GM12878 (cell line): ENCODE measurements around the gene B4GALT3. TPM values are rescaled to one million over a fixed set of nuclear protein-coding genes. Genes with fewer than 3 reads are reported as not detected.
A peak's percentile ranks its signal among the peaks of the same experiment; 100 is the strongest.

Experiments
- ATAC-seq: fragments of 200-7000 bp; cut with Tn5 transposase; 3 replicates; pipeline ENCODE4 v1.9.1; 2020; ENCODE audit warnings: mild to moderate bottlenecking, moderate library complexity
- BruUV-seq: library from RNA; stranded (reverse); fragments of 400-500 nt; replicated peaks from 2 replicates; lab custom pipeline; 2021; lab: Mats Ljungman, UMichigan
- CTCF ChIA-PET: fragments of 300-600 bp; sonication (Branson Sonifier 250); formaldehyde crosslinking; extraction: SDS; loops from one replicate; lab custom pipeline; 2021; ENCODE audit warnings: inconsistent platforms; lab: Yijun Ruan, JAX
- POLR2A ChIA-PET: fragments of 350-600 bp; formaldehyde crosslinking; extraction: SDS; loops from one replicate; lab custom pipeline; 2021; ENCODE audit warnings: inconsistent platforms; lab: Charles Lee
- RAD21 ChIA-PET: fragments of 300-600 bp; sonication (Branson Sonifier 250); formaldehyde crosslinking; loops from one replicate; lab custom pipeline; 2023; ENCODE audit warnings: antibody characterized with exemption; ENCODE audit not compliant: unreplicated experiment; lab: Charles Lee
- SMC1A ChIA-PET: fragments of 300-600 bp; sonication (Branson Sonifier 250); formaldehyde crosslinking; loops from one replicate; lab custom pipeline; 2023; ENCODE audit not compliant: unreplicated experiment, uncharacterized antibody; lab: Charles Lee
- DNase-seq: peaks from one replicate; pipeline ENCODE4 v3.0.0-alpha.2; 2011; ENCODE audit warnings: low read depth, low spot score
- FAIRE-seq: peaks from 3 replicates; lab custom pipeline; 2011; peaks lifted over from hg19 to GRCh38; lab: Jason Lieb, UNC
- H2AFZ ChIP-seq: 2 replicates; pipeline ENCODE4 v1.6.0; 2011; ENCODE audit warnings: low read depth, low read length, control low read depth; ENCODE audit not compliant: control insufficient read depth
- H3K27ac ChIP-seq: 2 replicates; pipeline ENCODE4 v1.5.1; 2011; ENCODE audit warnings: control low read depth; ENCODE audit not compliant: control insufficient read depth, insufficient read depth
- H3K27me3 ChIP-seq, 2 experiments: replicated peaks in 1 of 2; 2 replicates each; pipeline versions ENCODE4 v1.6.0 to v1.6.1; 2011; ENCODE audit warnings: low read length in 1 of 2; ENCODE audit not compliant: control insufficient read depth in 2 of 2, insufficient read depth in 2 of 2
- H3K36me3 ChIP-seq, 2 experiments: 2 replicates each; pipeline ENCODE4 v1.5.1; 2011; ENCODE audit warnings: low read length in 1 of 2; ENCODE audit not compliant: control insufficient read depth in 2 of 2, insufficient read depth in 2 of 2
- H3K4me1 ChIP-seq: 2 replicates; pipeline ENCODE4 v1.6.1; 2011; ENCODE audit warnings: mild to moderate bottlenecking, low read length, moderate library complexity, mixed read lengths; ENCODE audit not compliant: control insufficient read depth, insufficient read depth
- H3K4me2 ChIP-seq: 2 replicates; pipeline ENCODE4 v1.6.0; 2011; ENCODE audit warnings: control low read depth; ENCODE audit not compliant: control insufficient read depth, insufficient read depth
- H3K4me3 ChIP-seq: fragments of 200-600 bp; sonication (generic); 2 replicates; pipeline ENCODE4 v1.5.1; 2016
- H3K79me2 ChIP-seq: 2 replicates; pipeline ENCODE4 v1.6.0; 2011; ENCODE audit warnings: low read length; ENCODE audit not compliant: control insufficient read depth, insufficient read depth
- H3K9ac ChIP-seq: 2 replicates; pipeline ENCODE4 v1.8.0; 2011; ENCODE audit warnings: low read length, control low read depth, mixed read lengths; ENCODE audit not compliant: control insufficient read depth, insufficient read depth
- H3K9me3 ChIP-seq: replicated peaks from 3 replicates; pipeline ENCODE4 v1.5.1; 2011; ENCODE audit warnings: mild to moderate bottlenecking, low read length; ENCODE audit not compliant: control insufficient read depth, insufficient read depth
- H4K20me1 ChIP-seq: 2 replicates; pipeline ENCODE4 v1.6.0; 2011; ENCODE audit not compliant: control insufficient read depth, insufficient read depth
- CREM ChIP-seq: IDR thresholded peaks from 2 replicates; pipeline ENCODE4 v1.6.1; 2014; ENCODE audit warnings: antibody characterized with exemption, low read depth
- ETV6 ChIP-seq, 2 experiments: fragments of 450-650 bp in 1 of 2; IDR thresholded peaks in 1 of 2; conservative IDR thresholded peaks in 1 of 2; 2 replicates each; pipeline ENCODE4 v1.6.1; 2014; ENCODE audit warnings: antibody characterized with exemption in 1 of 2, borderline replicate concordance in 1 of 2, low read depth in 1 of 2, mild to moderate bottlenecking in 1 of 2, moderate library complexity in 1 of 2
- WGBS: methylation state at CpG from one replicate; pipeline ENCODE4 v1.1.6; 2016; ENCODE audit warnings: low lambda C conversion rate; ENCODE audit not compliant: insufficient replicate concordance, insufficient coverage; ENCODE audit errors: missing lambda C conversion rate; 5-methylcytosine and 5-hydroxymethylcytosine counted together
- in situ Hi-C: fragments of 300-500 bp; cut with MboI; formaldehyde crosslinking; loops from 9 replicates; pipeline ENCODE4 v1.14.3; 2018; ENCODE audit warnings: mixed read lengths
- intact Hi-C: fragments of 100-400 bp; cut with micrococcal nuclease; formaldehyde crosslinking; loops from one replicate; pipeline ENCODE4 v1.14.2; 2022; ENCODE audit not compliant: unreplicated experiment
- polyA plus RNA-seq, 11 experiments: library from polyadenylated mRNA; depleted of rRNA in 4 of 11; unstranded in 6 of 11; stranded (reverse) in 5 of 11; fragments of >200 nt; fragmentation: Nextera tagmentation in 4 of 11; fragmentation: Illumina TruSeq in 1 of 11; extraction: Ambion mirVana in 4 of 11; extraction: Trizol in 1 of 11; gene quantifications; 1 replicate in 1 of 11; 2 replicates in 10 of 11; pipeline versions ENCODE4 v1.2.1 to v1.2.3, GENCODE V29; 2011 to 2016; ENCODE audit warnings: inconsistent platforms in 2 of 11, missing spikeins in 2 of 11, low read depth in 1 of 11
- total RNA-seq, 4 experiments: library from RNA; depleted of rRNA in 3 of 4; stranded (reverse); fragments of >200 nt in 3 of 4; fragmentation: Illumina TruSeq in 1 of 4; extraction: Trizol in 1 of 4; gene quantifications; 2 replicates each; pipeline versions ENCODE4 v1.2.1 to v1.2.3, GENCODE V29; 2013 to 2021
- TF ChIP-seq, protein P1 (sequence below): fragments of 450-650 bp; IDR thresholded peaks from 2 replicates; pipeline ENCODE4 v1.6.1; 2017; ENCODE audit warnings: mild to moderate bottlenecking, moderate library complexity

B4GALT3 gene
- total and polyA plus RNA-seq, 10 of the 15 experiments (the other 5 are each of a cell fraction or from before 2014, with no cell fraction given), result 27.1 to 58.9 (median 42.6) TPM

DNA sequence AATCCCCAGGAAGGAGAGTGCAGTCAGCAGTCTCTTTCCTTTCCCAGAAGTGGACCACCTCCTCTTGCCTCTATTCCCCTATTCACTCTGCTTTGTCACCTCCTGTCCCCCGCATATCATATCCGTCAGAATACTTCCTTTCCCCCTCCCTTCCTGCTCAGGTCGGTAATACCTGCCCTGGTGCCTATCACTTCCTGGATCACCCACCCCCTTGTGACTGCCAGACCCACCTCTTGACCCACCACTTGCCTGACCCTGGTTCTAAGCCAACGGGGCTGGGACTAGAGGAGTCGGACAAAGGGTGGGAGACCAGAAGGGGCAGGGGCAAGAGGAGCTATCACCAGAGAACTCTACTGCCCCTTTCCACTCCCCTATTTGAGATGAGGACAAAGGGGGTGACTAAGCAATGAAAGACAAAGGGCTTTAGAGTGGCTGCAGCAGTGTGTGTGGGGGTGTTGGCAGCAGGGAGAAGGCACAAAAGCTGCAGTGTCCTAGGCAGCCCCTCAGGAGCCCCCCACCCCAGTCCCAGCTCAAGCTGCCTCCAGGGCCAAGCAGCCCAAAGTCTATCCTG, 23.2 kb upstream of the B4GALT3 start:
- Histone ChIP-seq H3K27me3 (no peaks in the 10 kb centered on the region), H3K9me3 (no peaks in the 10 kb centered on the region), H3K4me2 (no peak overlapping the region), H3K27ac (no peak overlapping the region), H3K79me2 (peaks cover 20% of the 10 kb centered on the region), H3K36me3 (no peaks in the 10 kb centered on the region; a peak in 1 of 4 replicates), H3K4me1 (peaks cover 23% of the 10 kb centered on the region), H4K20me1 (no peaks in the 10 kb centered on the region), H3K9ac (no peak overlapping the region)
- BruUV-seq, result no TSS peak
- ATAC-seq (no peak), DNase-seq (no peak), FAIRE-seq (no peak)
- SMC1A ChIA-PET, result interaction anchor here (1.4 to 6.6 kb wide), 3 partner anchors 19 to 34 kb away, joined by 6 to 66 read pairs (median 18); partner anchors contain the start of genes PPOX and TOMM40L
- intact Hi-C loops, result no loop called here
- in situ Hi-C loops, result no loop called here
- RAD21 ChIA-PET, result interaction anchor here (1.2 to 6.6 kb wide), 2 partner anchors 25 to 182 kb away, joined by 3 to 72 read pairs; partner anchors contain the start of gene TOMM40L
- 35% methylated on average over 5 of the region's 5 CpGs for WGBS
- CTCF ChIA-PET, result interaction anchor here (3.1 to 13.6 kb wide), 5 partner anchors 8 to 183 kb away, joined by 13 to 385 read pairs (median 53); partner anchors contain the start of genes APOA2, FCER1G and TOMM40L
- POLR2A ChIA-PET, result interaction anchor here (1.0 to 2.6 kb wide), 2 partner anchors 25 to 167 kb away, joined by 4 to 22 read pairs; partner anchors contain the start of genes CFAP126 and TOMM40L
- no peak for TF ChIP-seq ETV6 (conservative IDR thresholded peaks at IDR 0.05 in 1 of 2, IDR thresholded peaks at IDR 0.05 in 1 of 2; ENCODE audit: borderline replicate concordance in 1 of 2, low read depth in 1 of 2)
- TF ChIP-seq, protein P1, sequence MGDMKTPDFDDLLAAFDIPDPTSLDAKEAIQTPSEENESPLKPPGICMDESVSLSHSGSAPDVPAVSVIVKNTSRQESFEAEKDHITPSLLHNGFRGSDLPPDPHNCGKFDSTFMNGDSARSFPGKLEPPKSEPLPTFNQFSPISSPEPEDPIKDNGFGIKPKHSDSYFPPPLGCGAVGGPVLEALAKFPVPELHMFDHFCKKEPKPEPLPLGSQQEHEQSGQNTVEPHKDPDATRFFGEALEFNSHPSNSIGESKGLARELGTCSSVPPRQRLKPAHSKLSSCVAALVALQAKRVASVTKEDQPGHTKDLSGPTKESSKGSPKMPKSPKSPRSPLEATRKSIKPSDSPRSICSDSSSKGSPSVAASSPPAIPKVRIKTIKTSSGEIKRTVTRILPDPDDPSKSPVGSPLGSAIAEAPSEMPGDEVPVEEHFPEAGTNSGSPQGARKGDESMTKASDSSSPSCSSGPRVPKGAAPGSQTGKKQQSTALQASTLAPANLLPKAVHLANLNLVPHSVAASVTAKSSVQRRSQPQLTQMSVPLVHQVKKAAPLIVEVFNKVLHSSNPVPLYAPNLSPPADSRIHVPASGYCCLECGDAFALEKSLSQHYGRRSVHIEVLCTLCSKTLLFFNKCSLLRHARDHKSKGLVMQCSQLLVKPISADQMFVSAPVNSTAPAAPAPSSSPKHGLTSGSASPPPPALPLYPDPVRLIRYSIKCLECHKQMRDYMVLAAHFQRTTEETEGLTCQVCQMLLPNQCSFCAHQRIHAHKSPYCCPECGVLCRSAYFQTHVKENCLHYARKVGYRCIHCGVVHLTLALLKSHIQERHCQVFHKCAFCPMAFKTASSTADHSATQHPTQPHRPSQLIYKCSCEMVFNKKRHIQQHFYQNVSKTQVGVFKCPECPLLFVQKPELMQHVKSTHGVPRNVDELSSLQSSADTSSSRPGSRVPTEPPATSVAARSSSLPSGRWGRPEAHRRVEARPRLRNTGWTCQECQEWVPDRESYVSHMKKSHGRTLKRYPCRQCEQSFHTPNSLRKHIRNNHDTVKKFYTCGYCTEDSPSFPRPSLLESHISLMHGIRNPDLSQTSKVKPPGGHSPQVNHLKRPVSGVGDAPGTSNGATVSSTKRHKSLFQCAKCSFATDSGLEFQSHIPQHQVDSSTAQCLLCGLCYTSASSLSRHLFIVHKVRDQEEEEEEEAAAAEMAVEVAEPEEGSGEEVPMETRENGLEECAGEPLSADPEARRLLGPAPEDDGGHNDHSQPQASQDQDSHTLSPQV, result no peak
- TF ChIP-seq CREM, result no peak
- TF ChIP-seq, all 136 proteins: peak for 0
- Histone ChIP-seq H3K4me3 (no peak overlapping the region), H2AFZ (peak overlapping the region; percentile 40; the same call in 1 of the 2 replicates)
